ENCODE results near the gene C17orf100. TPM values are rescaled to one million over a fixed set of nuclear protein-coding genes. Genes with fewer than 3 reads are reported as not detected.

C17orf100 gene
- total RNA-seq = under 1 TPM; under 0.01 to 0.33 TPM

GRCh38 chr17:6651354-6651918 is at the start of gene C17orf100, which contains the start of gene MED31:
TSS of gene C17orf100 (plus strand) at chr17:6651762. CDS start at chr17:6651914, 152 bp downstream.
TSS of gene MED31 (minus strand) at chr17:6651605. CDS start at chr17:6651528, 77 bp downstream.

DNA sequence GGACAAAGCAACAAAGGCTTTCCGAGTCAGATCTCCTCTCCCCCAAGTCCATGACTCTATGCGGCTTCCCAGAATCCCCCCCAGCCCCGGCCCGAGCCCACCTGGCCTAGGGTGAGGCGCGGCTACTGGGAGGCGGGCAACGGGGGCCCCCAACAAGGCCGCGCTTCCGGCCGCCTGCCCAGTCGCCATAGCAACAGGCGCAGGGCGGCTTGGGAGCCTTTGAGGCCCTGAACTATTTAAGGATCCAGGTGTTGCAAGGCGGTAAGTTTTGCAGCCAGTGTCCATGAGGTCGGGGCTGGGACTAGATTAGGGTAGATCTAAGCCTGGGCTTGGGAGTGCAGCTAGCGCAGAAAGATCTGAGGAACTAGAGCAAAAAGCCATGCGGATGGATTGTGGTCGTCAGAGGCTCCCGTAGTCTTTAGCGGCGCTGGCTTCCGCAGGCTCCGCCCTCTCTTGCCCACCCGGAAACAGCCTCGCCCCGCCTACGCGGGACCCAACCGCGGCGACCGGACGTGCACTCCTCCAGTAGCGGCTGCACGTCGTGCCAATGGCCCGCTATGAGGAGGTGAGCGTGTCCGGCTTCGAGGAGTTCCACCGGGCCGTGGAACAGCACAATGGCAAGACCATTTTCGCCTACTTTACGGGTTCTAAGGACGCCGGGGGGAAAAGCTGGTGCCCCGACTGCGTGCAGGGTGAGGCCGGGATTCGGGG is 10.9 kb upstream of the C17orf100 start, which contains the start of the genes KIAA0753 and TXNDC17:
Gene KIAA0753, minus strand, starts transcription at position 176 of the 711 bp plus-strand sequence. CDS start 5,608 bp downstream, outside the sequence.
Gene TXNDC17, plus strand, starts transcription at position 525 of the 711 bp plus-strand sequence. Its CDS starts 23 bp downstream, at position 548.

Small RNA genes within 50 kb of the gene (small RNA-seq; reads per million reads assigned to genes)
- 0 to 0.26 reads per million in 2 donors for gene MIR4520-1

Other genes with a start within 250 kb of the C17orf100 start
- under 1 TPM in 1 of 2 donors, not detected in 1; 0.34 TPM for gene AIPL1, start 216.6 kb upstream of the C17orf100 start, total RNA-seq
- 10 to 100 TPM; 23.4 to 57.6 TPM for gene PIMREG, start 207.3 kb upstream of the C17orf100 start, total RNA-seq
- under 1 TPM; 0.33 to 0.69 TPM for gene PITPNM3, start 95.2 kb upstream of the C17orf100 start, total RNA-seq
- gene KIAA0753, start 11.1 kb upstream of the C17orf100 start, total RNA-seq = 10 to 100 TPM; 14.1 to 22.0 TPM
- gene TXNDC17, start 10.7 kb upstream of the C17orf100 start, total RNA-seq = 100 to 1,000 TPM in 1 of 2 donors, 10 to 100 TPM in 1; 95.0 to 104 TPM
- gene MED31, start 157 bp upstream of the C17orf100 start, total RNA-seq = 10 to 100 TPM; 10.3 to 13.3 TPM
- not detected for gene SLC13A5, start 61.6 kb downstream of the C17orf100 start, total RNA-seq
- 100 to 1,000 TPM; 215 to 239 TPM for gene XAF1, start 104.3 kb downstream of the C17orf100 start, total RNA-seq
- 1 to 10 TPM in 1 of 2 donors, under 1 TPM in 1; 1.00 to 1.0 TPM for gene FBXO39, start 124.5 kb downstream of the C17orf100 start, total RNA-seq
- gene TEKT1, start 180.0 kb downstream of the C17orf100 start, total RNA-seq = not detected